ENCODE results near the gene SOWAHA. TPM values are rescaled to one million over a fixed set of nuclear protein-coding genes. Genes with fewer than 3 reads are reported as not detected.

SOWAHA gene
- total RNA-seq, 1 donor from 2014 or later: 0.20 TPM

- H3K27ac Mint-ChIP-seq (ENCODE audit: unreplicated experiment): no peak overlapping the region
- Histone ChIP-seq H3K4me1 (ENCODE audit: insufficient read depth, low read length) (no peaks in the 10 kb centered on the region), H3K36me3 (ENCODE audit: insufficient read depth, low read length) (no peaks in the 10 kb centered on the region), H3K79me2 (ENCODE audit: insufficient read depth, low read length) (no peaks in the 10 kb centered on the region), H3K27ac (ENCODE audit: low read depth, low read length) (no peak overlapping the region), H3K4me3 (ENCODE audit: insufficient read depth, low read depth, low read length) (no peak overlapping the region), H4K20me1 (ENCODE audit: insufficient read depth, low read length) (no peaks in the 10 kb centered on the region), H3K9ac (ENCODE audit: low read length) (no peak overlapping the region), H2AFZ (ENCODE audit: low read depth, low read length) (no peak overlapping the region), H3K9me3 (ENCODE audit: insufficient read depth, low read depth, low read length) (no peaks in the 10 kb centered on the region), H3K27me3 (ENCODE audit: insufficient read depth, low read length) (peaks cover 5% of the 10 kb centered on the region), H3K4me2 (ENCODE audit: low read length) (no peak overlapping the region)
- H3K36me3 Mint-ChIP-seq (ENCODE audit: low read depth, unreplicated experiment): no peaks in the 10 kb centered on the region
- H3K4me1 Mint-ChIP-seq (ENCODE audit: low read depth, unreplicated experiment): peaks cover 2% of the 10 kb centered on the region
- no peak overlapping the region for H3K4me3 Mint-ChIP-seq (ENCODE audit: unreplicated experiment)
- TF ChIP-seq EZH2 (IDR thresholded peaks at IDR 0.05; ENCODE audit: insufficient read depth, low read length) (no peak), CTCF (IDR thresholded peaks at IDR 0.05; ENCODE audit: insufficient read depth, low read depth, low read length) (no peak)
- no peaks in the 10 kb centered on the region for H3K9me3 Mint-ChIP-seq (ENCODE audit: unreplicated experiment)
- FAIRE-seq (no peak), DNase-seq (ENCODE audit: low read depth) (no peak)
- H3K27me3 Mint-ChIP-seq (ENCODE audit: low read depth, unreplicated experiment): no peaks in the 10 kb centered on the region
Measured at GRCh38 chr5:132859889-132860437, 46.9 kb downstream of the SOWAHA start.

GRCh38 chr5:132860742-132861141 lies 47.6 kb downstream of the SOWAHA start:
- FAIRE-seq: no peak
- H3K36me3 ChIP-seq (ENCODE audit: insufficient read depth, low read length): no peaks in the 10 kb centered on the region
- no peaks in the 10 kb centered on the region for H4K20me1 ChIP-seq (ENCODE audit: insufficient read depth, low read length)
- peaks cover 2% of the 10 kb centered on the region for H3K4me1 ChIP-seq (ENCODE audit: insufficient read depth, low read length)
- H3K4me2 ChIP-seq (ENCODE audit: low read length): no peak overlapping the region
- H3K79me2 ChIP-seq (ENCODE audit: insufficient read depth, low read length): no peaks in the 10 kb centered on the region
- no peaks in the 10 kb centered on the region for H3K9me3 ChIP-seq (ENCODE audit: insufficient read depth, low read depth, low read length)
- DNase-seq (ENCODE audit: low read depth): no peak
- Mint-ChIP-seq H3K4me1 (ENCODE audit: low read depth, unreplicated experiment) (peaks cover 2% of the 10 kb centered on the region), H3K9me3 (ENCODE audit: unreplicated experiment) (no peaks in the 10 kb centered on the region), H3K27me3 (ENCODE audit: low read depth, unreplicated experiment) (no peaks in the 10 kb centered on the region), H3K4me3 (ENCODE audit: unreplicated experiment) (no peak overlapping the region), H3K27ac (ENCODE audit: unreplicated experiment) (no peak overlapping the region), H3K36me3 (ENCODE audit: low read depth, unreplicated experiment) (no peaks in the 10 kb centered on the region)
- H3K4me3 ChIP-seq (ENCODE audit: insufficient read depth, low read depth, low read length): no peak overlapping the region
- H3K9ac ChIP-seq (ENCODE audit: low read length): no peak overlapping the region
- H3K27ac ChIP-seq (ENCODE audit: low read depth, low read length): no peak overlapping the region
- H3K27me3 ChIP-seq (ENCODE audit: insufficient read depth, low read length): peaks cover 5% of the 10 kb centered on the region
- no peak overlapping the region for H2AFZ ChIP-seq (ENCODE audit: low read depth, low read length)
- TF ChIP-seq EZH2 (IDR thresholded peaks at IDR 0.05; ENCODE audit: insufficient read depth, low read length): no peak
- TF ChIP-seq CTCF (IDR thresholded peaks at IDR 0.05; ENCODE audit: insufficient read depth, low read depth, low read length): no peak

- Mint-ChIP-seq H3K27me3 (ENCODE audit: low read depth, unreplicated experiment) (no peaks in the 10 kb centered on the region), H3K4me1 (ENCODE audit: low read depth, unreplicated experiment) (peaks cover 14% of the 10 kb centered on the region), H3K36me3 (ENCODE audit: low read depth, unreplicated experiment) (peaks cover 8% of the 10 kb centered on the region), H3K27ac (ENCODE audit: unreplicated experiment) (peak overlapping the region; percentile 98), H3K4me3 (ENCODE audit: unreplicated experiment) (peak overlapping the region; percentile 99), H3K9me3 (ENCODE audit: unreplicated experiment) (no peaks in the 10 kb centered on the region)
- Histone ChIP-seq H3K4me3 (ENCODE audit: insufficient read depth, low read depth, low read length) (peak overlapping the region; percentile 84), H3K27me3 (ENCODE audit: insufficient read depth, low read length) (peaks cover 5% of the 10 kb centered on the region), H3K79me2 (ENCODE audit: insufficient read depth, low read length) (peaks cover 19% of the 10 kb centered on the region), H3K36me3 (ENCODE audit: insufficient read depth, low read length) (peaks cover 5% of the 10 kb centered on the region), H3K9me3 (ENCODE audit: insufficient read depth, low read depth, low read length) (no peaks in the 10 kb centered on the region), H3K4me1 (ENCODE audit: insufficient read depth, low read length) (peaks cover 6% of the 10 kb centered on the region), H3K9ac (ENCODE audit: low read length) (peak overlapping the region; percentile 94), H2AFZ (ENCODE audit: low read depth, low read length) (peak overlapping the region; percentile 66), H3K4me2 (ENCODE audit: low read length) (peak overlapping the region; percentile 87), H3K27ac (ENCODE audit: low read depth, low read length) (peak overlapping the region; percentile 94), H4K20me1 (ENCODE audit: insufficient read depth, low read length) (peaks cover 3% of the 10 kb centered on the region)
- DNase-seq (ENCODE audit: low read depth) (no peak), FAIRE-seq (no peak)
- TF ChIP-seq CTCF (IDR thresholded peaks at IDR 0.05; ENCODE audit: insufficient read depth, low read depth, low read length) (no peak), EZH2 (IDR thresholded peaks at IDR 0.05; ENCODE audit: insufficient read depth, low read length) (no peak)
Measured at GRCh38 chr5:132865668-132866341, 52.7 kb downstream of the SOWAHA start.

Measured in astrocyte (in vitro differentiated cells and primary cell).